ENCODE data around the gene DHX15. TPM values are rescaled to one million over a fixed set of nuclear protein-coding genes. Genes with fewer than 3 reads are reported as not detected.

Gene DHX15
- 93.9 to 113 TPM (median 104 TPM) in 5 replicates for total RNA-seq (2022; extraction: Qiagen RNA extraction; ENCODE audit: low read depth)

DNA sequence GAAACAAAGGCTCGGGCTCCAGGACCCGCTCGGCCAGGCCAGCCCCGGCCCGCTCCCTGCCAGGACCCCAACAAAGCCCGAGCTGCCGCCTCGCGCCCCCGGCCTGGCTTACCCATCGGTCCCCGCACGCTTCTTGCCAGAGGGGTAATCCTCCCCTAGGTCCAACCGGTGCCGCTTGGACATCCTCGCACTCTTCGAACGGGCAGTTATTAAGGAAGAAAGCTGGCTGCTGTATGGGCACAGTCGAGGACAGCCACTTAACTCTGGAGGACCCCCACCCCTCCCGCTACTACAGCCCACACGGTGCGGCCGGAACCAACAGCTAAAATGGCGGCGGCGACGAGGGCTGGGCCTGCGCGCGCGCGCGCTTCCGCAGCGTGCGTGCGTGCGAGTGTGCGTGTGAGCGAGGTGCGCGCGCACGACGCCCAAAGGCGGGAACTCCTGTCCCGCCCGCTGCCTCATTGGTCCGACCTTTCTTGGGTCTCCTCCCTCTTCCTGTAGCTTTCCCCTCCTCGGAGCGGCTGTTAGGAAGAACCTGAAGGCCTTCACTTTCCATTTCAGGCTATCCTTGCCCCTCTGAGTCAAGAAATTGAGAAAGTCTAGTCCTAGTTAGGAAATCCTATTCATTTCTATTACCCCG lies at the start of gene DHX15:
Gene DHX15 (minus strand): TSS at position 344 of the 640 bp plus-strand sequence. CDS start 161 bp downstream, at position 183.

Other genes starting within 250 kb of the DHX15 start
- not detected in 5 replicates for gene SOD3, start 211.0 kb upstream of the DHX15 start, total RNA-seq (2022; extraction: Qiagen RNA extraction; ENCODE audit: low read depth)